NCI-H2081 treated with DMSO at 0.1 percent for 48 hours (cell line): ENCODE measurements around the gene CLPSL2.

Source experiments
- DNase-seq: peaks from one replicate; lab custom pipeline; 2025; lab: John Stamatoyannopoulos, UW

Gene CLPSL2

GRCh38 chr6:35787266-35788218 is 11.1 kb downstream of the CLPSL2 start:
- no peak for DNase-seq

- DNase-seq = no peak
Observed at GRCh38 chr6:35788423-35788982, 12.1 kb downstream of the CLPSL2 start.

GRCh38 chr6:35790683-35791082 is 14.3 kb downstream of the CLPSL2 start:
- DNase-seq = no peak

- no peak for DNase-seq
Observed at GRCh38 chr6:35794536-35795452, 18.4 kb downstream of the CLPSL2 start.

- DNase-seq = no peak
Observed at GRCh38 chr6:35795453-35796071, 19.2 kb downstream of the CLPSL2 start.

- DNase-seq = no peak
Observed at GRCh38 chr6:35796236-35796635, 19.8 kb downstream of the CLPSL2 start.

- no peak for DNase-seq
Observed at GRCh38 chr6:35797837-35798526, 21.6 kb downstream of the CLPSL2 start.

- DNase-seq = no peak
Observed at GRCh38 chr6:35798706-35799105, 22.3 kb downstream of the CLPSL2 start.

GRCh38 chr6:35801148-35801547 is 24.8 kb downstream of the CLPSL2 start:
- DNase-seq = no peak

- peak; percentile 6 for DNase-seq
Observed at GRCh38 chr6:35804996-35805736, 28.8 kb downstream of the CLPSL2 start, which contains the start of gene LHFPL5. TSS of gene LHFPL5 (plus strand) at chr6:35805352. CDS start at chr6:35805671, 319 bp downstream.

- peak; percentile 41 for DNase-seq
Observed at GRCh38 chr6:35808688-35809087, 32.3 kb downstream of the CLPSL2 start.

GRCh38 chr6:35809809-35810208 is 33.4 kb downstream of the CLPSL2 start:
- DNase-seq = no peak

- no peak for DNase-seq
Observed at GRCh38 chr6:35810971-35811698, 34.7 kb downstream of the CLPSL2 start.

GRCh38 chr6:35811699-35811995 is 35.2 kb downstream of the CLPSL2 start:
- no peak for DNase-seq

GRCh38 chr6:35817515-35817914 is 41.1 kb downstream of the CLPSL2 start:
- no peak for DNase-seq

- DNase-seq = no peak
Observed at GRCh38 chr6:35823601-35824000, 47.2 kb downstream of the CLPSL2 start.

- DNase-seq = no peak
Observed at GRCh38 chr6:35824552-35825192, 48.3 kb downstream of the CLPSL2 start.
